ENCODE results near the gene GRID2. TPM values are rescaled to one million over a fixed set of nuclear protein-coding genes. Genes with fewer than 3 reads are reported as not detected.

The GRID2 gene
- total RNA-seq, 1 experiment from 2014 or later: not detected

DNA sequence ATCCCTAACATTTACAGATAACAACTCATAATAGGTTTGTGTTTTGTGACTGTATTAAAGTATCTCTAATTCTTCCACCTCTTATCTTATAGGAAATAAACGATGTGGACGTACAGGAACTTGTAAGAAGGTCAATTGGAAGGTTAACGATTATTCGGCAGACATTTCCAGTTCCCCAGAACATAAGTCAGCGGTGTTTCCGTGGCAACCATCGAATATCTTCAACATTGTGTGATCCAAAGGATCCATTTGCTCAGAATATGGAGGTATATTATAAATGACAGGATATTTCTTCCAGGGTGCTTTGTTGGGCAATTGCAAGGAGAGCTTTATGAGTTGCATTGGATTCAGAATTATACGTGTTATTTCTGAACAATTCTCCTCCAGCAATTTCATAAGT is 912.9 kb downstream of the GRID2 start:
- H3K36me3 ChIP-seq (ENCODE audit: control insufficient read depth, insufficient read depth, low read length): no peaks in the 10 kb centered on the region
- Mint-ChIP-seq H3K27me3 (ENCODE audit: insufficient read depth, unreplicated experiment) (no peaks in the 10 kb centered on the region), H3K4me1 (ENCODE audit: low read depth, unreplicated experiment) (no peaks in the 10 kb centered on the region), H3K27ac (ENCODE audit: unreplicated experiment) (no peak overlapping the region), H3K36me3 (ENCODE audit: insufficient read depth, unreplicated experiment) (no peaks in the 10 kb centered on the region), H3K9me3 (ENCODE audit: unreplicated experiment) (no peaks in the 10 kb centered on the region), H3K4me3 (ENCODE audit: unreplicated experiment) (no peak overlapping the region)
- H3K27me3 ChIP-seq (replicated peaks; ENCODE audit: control insufficient read depth, insufficient read depth, low read length): no peaks in the 10 kb centered on the region
- no TSS peak for BruUV-seq (replicated peaks)
- CTCF ChIA-PET: no interaction called here
- TF ChIP-seq CTCF (IDR thresholded peaks at IDR 0.05; ENCODE audit: insufficient read depth in 1 of 2, low read depth in 1 of 2, low read length in 1 of 2, severe bottlenecking in 1 of 2, unreplicated experiment in 1 of 2): no peak
- intact Hi-C loops (cut with micrococcal nuclease; ENCODE audit: unreplicated experiment): no loop called here
- no peaks in the 10 kb centered on the region for H3K9me3 ChIP-seq
- no peak overlapping the region for H3K4me3 ChIP-seq (ENCODE audit: low read depth, low read length)
- H3K4me1 ChIP-seq: no peaks in the 10 kb centered on the region
- no peak for DNase-seq
- POLR2A ChIA-PET: no interaction called here

- H3K4me3 ChIP-seq (ENCODE audit: low read depth, low read length): no peak overlapping the region
- BruUV-seq (replicated peaks): no TSS peak
- no peak overlapping the region for H3K4me3 Mint-ChIP-seq (ENCODE audit: unreplicated experiment)
- no peaks in the 10 kb centered on the region for H3K27me3 Mint-ChIP-seq (ENCODE audit: insufficient read depth, unreplicated experiment)
- H3K4me1 Mint-ChIP-seq (ENCODE audit: low read depth, unreplicated experiment): no peaks in the 10 kb centered on the region
- intact Hi-C loops (cut with micrococcal nuclease; ENCODE audit: unreplicated experiment): no loop called here
- TF ChIP-seq CTCF (IDR thresholded peaks at IDR 0.05; ENCODE audit: insufficient read depth in 1 of 2, low read depth in 1 of 2, low read length in 1 of 2, severe bottlenecking in 1 of 2, unreplicated experiment in 1 of 2): no peak
- H3K27ac Mint-ChIP-seq (ENCODE audit: unreplicated experiment): no peak overlapping the region
- no peaks in the 10 kb centered on the region for H3K36me3 ChIP-seq (ENCODE audit: control insufficient read depth, insufficient read depth, low read length)
- ChIA-PET POLR2A (no interaction called here), CTCF (no interaction called here)
- no peaks in the 10 kb centered on the region for H3K9me3 Mint-ChIP-seq (ENCODE audit: unreplicated experiment)
- H3K9me3 ChIP-seq: no peaks in the 10 kb centered on the region
- no peaks in the 10 kb centered on the region for H3K36me3 Mint-ChIP-seq (ENCODE audit: insufficient read depth, unreplicated experiment)
- no peak for DNase-seq
- H3K4me1 ChIP-seq: no peaks in the 10 kb centered on the region
- H3K27me3 ChIP-seq (replicated peaks; ENCODE audit: control insufficient read depth, insufficient read depth, low read length): no peaks in the 10 kb centered on the region
Measured at GRCh38 chr4:93217431-93217830, 913.7 kb downstream of the GRID2 start.

DNA sequence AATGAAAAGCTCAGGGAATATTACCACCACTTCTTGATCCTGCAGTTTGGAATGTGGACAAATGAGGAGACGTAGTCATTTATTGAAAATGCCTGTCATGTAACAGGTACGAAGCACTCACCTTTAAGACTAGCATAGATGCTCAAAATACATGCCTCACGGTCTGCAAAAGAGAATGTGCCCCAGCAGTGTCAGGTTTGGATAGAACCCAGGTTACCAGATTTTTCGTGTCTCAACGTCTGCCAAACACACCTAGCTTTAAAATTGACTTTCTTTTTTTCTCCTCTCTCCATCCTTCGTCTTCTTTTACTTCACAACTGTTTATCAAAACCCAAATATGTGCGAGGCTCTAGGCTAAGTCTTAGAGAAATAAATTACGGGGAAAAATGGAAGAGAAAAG is 918.0 kb downstream of the GRID2 start:
- Mint-ChIP-seq H3K27me3 (ENCODE audit: insufficient read depth, unreplicated experiment) (no peaks in the 10 kb centered on the region), H3K36me3 (ENCODE audit: insufficient read depth, unreplicated experiment) (no peaks in the 10 kb centered on the region), H3K4me3 (ENCODE audit: unreplicated experiment) (no peak overlapping the region), H3K9me3 (ENCODE audit: unreplicated experiment) (no peaks in the 10 kb centered on the region), H3K27ac (ENCODE audit: unreplicated experiment) (no peak overlapping the region), H3K4me1 (ENCODE audit: low read depth, unreplicated experiment) (no peaks in the 10 kb centered on the region)
- no peaks in the 10 kb centered on the region for H3K27me3 ChIP-seq (replicated peaks; ENCODE audit: control insufficient read depth, insufficient read depth, low read length)
- intact Hi-C loops (cut with micrococcal nuclease; ENCODE audit: unreplicated experiment): no loop called here
- TF ChIP-seq CTCF (IDR thresholded peaks at IDR 0.05; ENCODE audit: insufficient read depth in 1 of 2, low read depth in 1 of 2, low read length in 1 of 2, severe bottlenecking in 1 of 2, unreplicated experiment in 1 of 2): no peak
- no peaks in the 10 kb centered on the region for H3K36me3 ChIP-seq (ENCODE audit: control insufficient read depth, insufficient read depth, low read length)
- no peaks in the 10 kb centered on the region for H3K4me1 ChIP-seq
- BruUV-seq (replicated peaks): no TSS peak
- no peak overlapping the region for H3K4me3 ChIP-seq (ENCODE audit: low read depth, low read length)
- CTCF ChIA-PET: no interaction called here
- DNase-seq: no peak
- POLR2A ChIA-PET: no interaction called here
- no peaks in the 10 kb centered on the region for H3K9me3 ChIP-seq
